Spinal cord (tissue), 10 donors: Measurements from ENCODE around the gene SLC11A2. TPM values are rescaled to one million over a fixed set of nuclear protein-coding genes. Genes with fewer than 3 reads are reported as not detected.
"Not testable (repeated sequence)": the region's sequence is repeated elsewhere in the genome, so short reads cannot be mapped to it uniquely, and the experiment has no call there.

Experiments
- DNase-seq, 6 donors: peaks; one replicate each; pipeline versions ENCODE4 v3.0.0 to v3.0.0-alpha.2; 2013 to 2015; ENCODE audit warnings: low spot score in 6 of 6, low read depth in 4 of 6
- H3K27ac ChIP-seq: one replicate; pipeline ENCODE4 v1.5.1; 2013; ENCODE audit warnings: low read depth, low read length, control low read depth
- H3K27me3 ChIP-seq: one replicate; pipeline ENCODE4 v1.6.1; 2013; ENCODE audit warnings: low read length; ENCODE audit not compliant: control insufficient read depth, insufficient read depth
- H3K36me3 ChIP-seq: one replicate; pipeline ENCODE4 v1.6.1; 2013; ENCODE audit warnings: low read length; ENCODE audit not compliant: control insufficient read depth, insufficient read depth
- H3K4me1 ChIP-seq: one replicate; pipeline ENCODE4 v1.6.1; 2013; ENCODE audit warnings: low read length; ENCODE audit not compliant: control insufficient read depth, insufficient read depth
- H3K4me3 ChIP-seq: one replicate; pipeline ENCODE4 v1.5.1; 2013; ENCODE audit warnings: low read depth, low read length, control low read depth
- H3K9me3 ChIP-seq: one replicate; pipeline ENCODE4 v1.6.1; 2013; ENCODE audit warnings: low read length; ENCODE audit not compliant: control insufficient read depth, insufficient read depth
- WGBS: methylation state at CpG from one replicate; pipeline ENCODE4 v1.1.5; 2013; ENCODE audit warnings: missing lambda C conversion rate; ENCODE audit not compliant: insufficient coverage; 5-methylcytosine and 5-hydroxymethylcytosine counted together
- polyA plus RNA-seq, 2 donors: library from polyadenylated mRNA; unstranded; fragments of 120-200 nt; gene quantifications; one replicate each; pipeline ENCODE4 v1.2.1, GENCODE V29; 2013; ENCODE audit not compliant: insufficient read length in 2 of 2
- small RNA-seq: library from RNA; depleted of rRNA; stranded (forward); fragments of <200 nt; gene quantifications from one replicate; pipeline ENCODE3, GENCODE V24; 2014; ENCODE audit warnings: low replicate concordance
- total RNA-seq, 2 donors: library from RNA; depleted of rRNA in 1 of 2; stranded (reverse); fragments of 120-200 nt in 1 of 2; fragments of >200 nt in 1 of 2; gene quantifications; one replicate each; pipeline versions ENCODE4 v1.2.3 to v1.2.4, GENCODE V29; 2013 to 2014
- donor health status: healthy.

The SLC11A2 gene
- total and polyA plus RNA-seq, 4 donors: 52.0 to 102 (median 60.5) TPM

DNA sequence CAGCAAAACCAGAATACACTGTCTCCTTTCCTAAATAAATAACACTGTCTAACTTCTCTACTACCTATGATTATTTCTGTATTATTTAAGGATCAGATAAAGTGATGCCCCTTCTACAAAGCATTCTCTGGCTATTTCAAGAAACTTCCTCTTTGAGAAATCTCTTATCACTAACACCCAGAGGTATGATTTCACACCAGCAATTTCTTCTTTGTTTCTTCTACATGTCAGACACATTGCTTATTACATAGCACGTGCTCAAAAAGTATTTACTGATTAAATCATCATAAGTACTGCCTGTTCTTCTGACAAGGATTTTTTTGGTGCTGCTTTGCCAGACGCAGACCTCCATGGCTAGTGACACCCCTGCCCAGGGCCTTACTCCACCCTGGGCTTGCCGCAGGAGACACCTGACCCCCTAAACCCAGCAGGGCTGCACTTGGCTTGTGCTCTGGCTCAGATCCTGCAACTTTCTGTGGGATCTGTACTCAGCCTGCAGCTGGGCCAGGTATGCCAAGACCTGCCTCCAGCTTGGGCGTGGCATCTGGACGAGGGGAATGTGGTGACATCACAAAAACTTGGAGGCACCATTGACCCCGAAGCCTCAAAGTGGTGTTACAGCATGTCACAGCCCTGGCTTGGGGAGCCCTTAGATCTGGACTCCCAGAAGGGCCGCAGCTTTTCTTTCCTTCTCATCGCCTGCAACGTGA lies 89.2 kb downstream of the SLC11A2 start:
- Histone ChIP-seq H3K36me3 (peaks cover 13% of the 10 kb centered on the region), H3K4me1 (no peaks in the 10 kb centered on the region), H3K27me3 (no peaks in the 10 kb centered on the region), H3K27ac (no peak overlapping the region), H3K9me3 (peaks cover 1% of the 10 kb centered on the region), H3K4me3 (no peak overlapping the region)
- 95% methylated on average over 8 of the region's 9 CpGs for WGBS
- no peak for DNase-seq

DNA sequence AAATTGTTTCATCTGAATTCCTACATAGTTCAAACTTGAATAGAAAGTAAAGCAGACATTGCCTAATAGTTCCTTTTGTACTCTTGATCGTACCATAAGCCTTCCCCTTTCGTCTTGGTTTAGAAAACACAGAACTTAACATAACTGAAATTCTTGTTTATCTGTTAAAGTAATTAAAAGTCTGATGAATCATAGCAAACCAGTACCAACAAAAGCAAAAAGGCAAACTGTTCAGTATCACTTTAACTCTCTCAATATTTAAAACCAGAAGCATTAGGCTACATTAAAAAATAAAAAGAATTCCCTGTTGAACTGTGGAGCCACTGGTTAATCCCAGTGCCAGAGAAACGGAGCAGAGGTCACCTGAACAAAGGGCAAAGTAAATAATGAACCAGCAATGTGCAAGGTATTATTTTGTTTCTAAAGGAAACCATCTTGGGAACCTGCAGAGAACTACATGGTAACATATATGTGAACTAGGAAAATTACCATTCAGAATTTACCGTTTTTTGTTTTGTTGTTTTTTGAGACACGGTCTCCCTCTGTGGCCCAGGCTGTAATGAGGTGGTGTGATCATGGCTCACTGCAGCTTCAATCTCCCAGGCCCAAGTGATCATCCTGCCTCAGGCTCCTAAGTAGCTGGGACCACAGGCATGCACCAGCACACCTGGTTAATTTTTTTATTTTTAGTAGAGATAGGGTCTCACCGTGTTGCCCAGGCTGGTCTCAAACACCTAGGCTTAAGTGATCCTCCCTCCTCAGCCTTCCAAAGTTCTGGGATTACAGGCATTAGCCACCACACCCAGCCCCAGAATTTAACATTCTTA lies 91.0 kb downstream of the SLC11A2 start:
- no peak overlapping the region for H3K4me3 ChIP-seq
- DNase-seq: no peak
- no peaks in the 10 kb centered on the region for H3K27me3 ChIP-seq
- 43% methylated on average over 1 of the region's 6 CpGs for WGBS
- H3K27ac ChIP-seq: no peak overlapping the region
- H3K36me3 ChIP-seq: peaks cover 18% of the 10 kb centered on the region
- H3K4me1 ChIP-seq: no peaks in the 10 kb centered on the region
- peaks cover 1% of the 10 kb centered on the region for H3K9me3 ChIP-seq

DNA sequence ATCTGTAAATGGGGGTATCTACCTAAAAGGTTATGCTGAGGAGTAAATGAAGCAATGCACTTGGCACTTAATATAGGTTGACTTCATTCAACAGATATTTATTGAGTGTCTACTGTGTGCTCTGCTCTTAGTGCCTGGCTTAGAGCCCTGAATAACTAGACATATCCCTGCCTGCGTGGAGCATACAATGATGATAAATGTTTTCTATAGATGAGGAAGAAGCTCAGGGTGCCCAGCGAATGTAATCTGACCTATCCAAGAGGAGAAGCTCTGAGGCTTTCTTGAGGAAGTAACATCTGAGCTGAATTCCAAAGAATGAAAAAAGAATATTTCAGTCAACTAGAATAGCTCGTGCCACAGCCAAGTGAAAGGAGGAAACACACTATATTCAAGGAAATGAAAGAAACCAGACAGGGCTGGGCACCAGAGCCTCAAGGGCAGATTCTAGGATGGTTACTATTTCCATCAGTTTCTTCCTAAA lies 91.8 kb downstream of the SLC11A2 start:
- Histone ChIP-seq H3K9me3 (peaks cover 1% of the 10 kb centered on the region), H3K4me1 (no peaks in the 10 kb centered on the region), H3K27me3 (no peaks in the 10 kb centered on the region), H3K36me3 (peaks cover 21% of the 10 kb centered on the region), H3K4me3 (no peak overlapping the region), H3K27ac (no peak overlapping the region)
- 88% methylated on average over 2 of the region's 3 CpGs for WGBS
- no peak for DNase-seq

DNA sequence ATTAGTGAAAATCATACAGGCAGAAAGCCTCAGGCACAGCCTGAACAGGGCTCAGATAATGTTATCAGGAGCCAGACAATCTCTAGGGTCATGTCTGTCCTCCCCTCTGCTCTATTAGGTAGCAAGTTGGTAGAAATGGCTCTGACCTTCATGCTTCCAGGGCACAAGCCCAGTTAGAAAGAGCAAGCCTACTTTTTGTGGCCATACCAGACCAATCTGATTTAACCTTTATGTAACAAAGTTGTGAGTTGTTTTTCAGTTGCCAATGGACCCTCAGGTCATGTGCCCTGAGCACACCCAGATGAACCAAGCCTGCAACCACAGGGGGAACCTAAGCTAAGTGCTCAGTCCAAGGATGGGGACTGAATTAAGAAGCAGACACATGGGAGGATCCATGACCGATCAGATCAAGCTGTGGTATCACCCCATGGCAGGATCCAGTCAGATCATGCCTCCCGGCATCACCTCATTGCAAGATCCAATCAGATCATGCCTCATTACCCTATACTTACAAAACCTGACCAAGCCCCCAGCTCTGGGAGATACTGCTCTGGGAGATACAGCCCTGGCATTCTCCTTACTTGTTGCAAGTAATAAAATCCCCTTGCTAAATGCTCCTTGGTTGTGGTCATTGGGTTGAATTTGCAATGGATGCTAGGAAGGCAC lies 92.6 kb downstream of the SLC11A2 start:
- H3K4me1 ChIP-seq: no peaks in the 10 kb centered on the region
- 100% methylated on average over 2 of the region's 2 CpGs for WGBS
- H3K4me3 ChIP-seq: no peak overlapping the region
- no peaks in the 10 kb centered on the region for H3K27me3 ChIP-seq
- H3K27ac ChIP-seq: no peak overlapping the region
- DNase-seq: no peak
- peaks cover 1% of the 10 kb centered on the region for H3K9me3 ChIP-seq
- peaks cover 21% of the 10 kb centered on the region for H3K36me3 ChIP-seq

DNA sequence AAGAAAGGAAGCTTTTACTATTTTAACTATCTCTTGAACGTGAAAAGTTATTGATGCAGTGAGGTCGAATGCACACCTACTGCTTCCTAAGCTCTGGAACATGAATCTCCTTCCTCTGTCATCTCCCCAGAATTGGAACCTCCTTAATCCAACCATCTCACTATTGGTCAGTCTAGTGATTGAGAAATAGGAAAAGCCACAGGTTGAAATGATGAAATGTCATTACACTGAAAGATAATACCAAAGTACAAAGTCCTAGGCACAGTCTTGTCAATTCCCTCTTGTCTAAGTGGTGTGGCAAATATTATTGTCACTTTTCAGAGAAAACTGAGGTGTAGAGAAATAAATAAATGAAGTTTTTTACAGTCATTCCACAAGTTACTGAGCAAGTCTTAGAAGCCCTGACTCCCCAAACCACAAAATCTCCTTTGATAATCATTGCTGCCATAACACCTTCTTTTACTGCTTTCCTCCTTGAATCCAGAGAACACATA lies 93.3 kb downstream of the SLC11A2 start:
- Histone ChIP-seq H3K27ac (no peak overlapping the region), H3K9me3 (peaks cover 1% of the 10 kb centered on the region), H3K4me3 (no peak overlapping the region), H3K36me3 (peaks cover 15% of the 10 kb centered on the region), H3K4me1 (no peaks in the 10 kb centered on the region), H3K27me3 (no peaks in the 10 kb centered on the region)
- WGBS: no CpG with 5 or more reads among the region's 2 CpGs
- no peak for DNase-seq

DNA sequence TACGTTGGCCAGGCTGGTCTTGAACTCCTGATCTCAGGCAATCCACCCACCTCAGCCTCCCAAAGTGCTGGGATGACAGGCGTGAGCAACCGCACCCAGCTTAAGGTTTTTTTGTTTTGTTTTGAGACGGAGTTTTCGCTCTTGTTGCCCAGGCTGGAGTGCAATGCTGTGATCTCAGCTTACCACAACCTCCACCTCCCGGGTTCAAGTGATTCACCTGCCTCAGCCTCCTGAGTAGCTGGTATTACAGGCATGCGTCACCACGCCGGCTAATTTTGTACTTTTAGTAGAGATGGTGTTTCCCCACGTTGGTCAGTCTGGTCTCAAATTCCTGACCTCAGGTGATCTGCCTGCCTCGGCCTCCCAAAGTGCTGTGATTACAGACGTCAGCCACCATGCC lies 95.7 kb downstream of the SLC11A2 start:
- not testable (repeated sequence) for DNase-seq, H3K36me3 ChIP-seq, H3K27ac ChIP-seq, H3K27me3 ChIP-seq, H3K4me1 ChIP-seq, H3K9me3 ChIP-seq, H3K4me3 ChIP-seq
- 100% methylated on average over 2 of the region's 12 CpGs for WGBS

DNA sequence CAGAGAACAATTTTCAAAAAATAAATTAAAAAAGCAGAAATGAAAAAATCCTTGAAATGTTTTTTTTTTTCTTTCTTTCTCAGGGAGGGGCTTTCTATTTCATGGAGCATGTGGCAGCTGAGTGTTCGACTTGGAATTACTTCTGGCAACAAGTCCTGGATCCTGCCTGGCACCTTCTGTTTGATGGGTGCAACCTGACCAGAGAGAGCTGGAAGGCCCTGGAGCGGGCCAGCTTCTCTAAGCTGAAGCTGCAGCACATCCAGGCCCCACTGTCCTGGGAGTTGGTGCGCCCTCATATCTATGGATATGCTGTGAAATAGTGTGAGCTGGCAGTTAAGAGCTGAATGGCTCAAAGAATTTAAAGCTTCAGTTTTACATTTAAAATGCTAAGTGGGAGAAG lies 96.4 kb downstream of the SLC11A2 start:
- no peak for DNase-seq
- no peak overlapping the region for H3K4me3 ChIP-seq
- no peaks in the 10 kb centered on the region for H3K27me3 ChIP-seq
- H3K4me1 ChIP-seq: peaks cover 5% of the 10 kb centered on the region
- no peaks in the 10 kb centered on the region for H3K9me3 ChIP-seq
- WGBS: 96% methylated on average over 3 of the region's 3 CpGs
- no peak overlapping the region for H3K27ac ChIP-seq
- peaks cover 8% of the 10 kb centered on the region for H3K36me3 ChIP-seq

Small RNAs within 50 kb of the gene (small RNA-seq; reads per million reads assigned to genes)
- not detected for gene AC008121.1
- not detected for gene RF00019
- gene RNU6-1273P: not detected
- not detected for gene RNU6-87P

Other genes with a start within 250 kb of the SLC11A2 start
- not detected for gene TMPRSS12, start 183.5 kb downstream of the SLC11A2 start, total RNA-seq
- gene TMPRSS12, start 183.5 kb downstream of the SLC11A2 start, polyA plus RNA-seq: under 1 TPM; 0.12 to 0.19 TPM
- not detected for gene HIGD1C, start 73.8 kb downstream of the SLC11A2 start, total RNA-seq
- gene HIGD1C, start 73.8 kb downstream of the SLC11A2 start, polyA plus RNA-seq: under 1 TPM in 1 of 2 donors, not detected in 1; 0.53 TPM
- gene LETMD1, start 21.9 kb upstream of the SLC11A2 start, total RNA-seq: 10 to 100 TPM; 66.5 to 67.5 TPM
- gene LETMD1, start 21.9 kb upstream of the SLC11A2 start, polyA plus RNA-seq: 100 to 1,000 TPM in 1 of 2 donors, 10 to 100 TPM in 1; 80.4 to 105 TPM
- gene CSRNP2, start 57.2 kb upstream of the SLC11A2 start, total RNA-seq: 10 to 100 TPM; 30.9 to 41.6 TPM
- gene CSRNP2, start 57.2 kb upstream of the SLC11A2 start, polyA plus RNA-seq: 10 to 100 TPM; 53.4 to 61.1 TPM
- gene TFCP2, start 146.8 kb upstream of the SLC11A2 start, total RNA-seq: 10 to 100 TPM; 23.2 to 23.7 TPM
- 10 to 100 TPM; 49.1 to 50.6 TPM for gene TFCP2, start 146.8 kb upstream of the SLC11A2 start, polyA plus RNA-seq
- 1 to 10 TPM; 8.8 to 9.1 TPM for gene POU6F1, start 191.7 kb upstream of the SLC11A2 start, total RNA-seq
- gene POU6F1, start 191.7 kb upstream of the SLC11A2 start, polyA plus RNA-seq: 10 to 100 TPM; 33.5 to 44.2 TPM
- 100 to 1,000 TPM in 1 of 2 donors, 10 to 100 TPM in 1; 69.4 to 124 TPM for gene DAZAP2, start 212.4 kb upstream of the SLC11A2 start, total RNA-seq
- 100 to 1,000 TPM; 169 to 199 TPM for gene DAZAP2, start 212.4 kb upstream of the SLC11A2 start, polyA plus RNA-seq
- 10 to 100 TPM in 1 of 2 donors, 1 to 10 TPM in 1; 5.1 to 17.6 TPM for gene SMAGP, start 244.0 kb upstream of the SLC11A2 start, total RNA-seq
- gene SMAGP, start 244.0 kb upstream of the SLC11A2 start, polyA plus RNA-seq: 1 to 10 TPM; 6.0 to 8.3 TPM